NCI-H82 treated with DMSO at 0.1 percent for 48 hours (cell line): Measurements from ENCODE around the gene NUP153.
"Not testable (repeated sequence)": the region's sequence is repeated elsewhere in the genome, so short reads cannot be mapped to it uniquely, and the experiment has no call there.

Experiments
- DNase-seq: peaks from one replicate; lab custom pipeline; 2025; ENCODE audit not compliant: unreplicated experiment; lab: John Stamatoyannopoulos, UW

NUP153 gene

GRCh38 chr6:17714879-17715851 is 8.4 kb upstream of the NUP153 start:
- DNase-seq, result no peak

- no peak for DNase-seq
Measured at GRCh38 chr6:17714177-17714576, 7.5 kb upstream of the NUP153 start.

GRCh38 chr6:17712576-17712975 is 5.9 kb upstream of the NUP153 start:
- DNase-seq, result no peak

- no peak for DNase-seq
Measured at GRCh38 chr6:17710331-17710730, 3.6 kb upstream of the NUP153 start.

GRCh38 chr6:17709476-17709875 is 2.8 kb upstream of the NUP153 start:
- DNase-seq, result no peak

GRCh38 chr6:17708035-17708434 is 1.3 kb upstream of the NUP153 start:
- not testable (repeated sequence) for DNase-seq

- no peak for DNase-seq
Measured at GRCh38 chr6:17707371-17707651, 586 bp upstream of the NUP153 start.

GRCh38 chr6:17705778-17706579 is 746 bp downstream of the NUP153 start:
- no peak for DNase-seq

- DNase-seq, result no peak
Measured at GRCh38 chr6:17705428-17705777, 1.3 kb downstream of the NUP153 start.

GRCh38 chr6:17703256-17703694 is 3.5 kb downstream of the NUP153 start:
- DNase-seq, result no peak

- DNase-seq, result no peak
Measured at GRCh38 chr6:17700421-17701416, 6.0 kb downstream of the NUP153 start.

GRCh38 chr6:17691925-17692538 is 14.7 kb downstream of the NUP153 start:
- no peak for DNase-seq

GRCh38 chr6:17688481-17688880 is 18.2 kb downstream of the NUP153 start:
- no peak for DNase-seq

GRCh38 chr6:17687136-17687535 is 19.6 kb downstream of the NUP153 start:
- DNase-seq, result no peak

GRCh38 chr6:17684134-17684533 is 22.6 kb downstream of the NUP153 start:
- no peak for DNase-seq

GRCh38 chr6:17683428-17683827 is 23.3 kb downstream of the NUP153 start:
- DNase-seq, result no peak

- no peak for DNase-seq
Measured at GRCh38 chr6:17679726-17680125, 27.0 kb downstream of the NUP153 start.

GRCh38 chr6:17677602-17678001 is 29.1 kb downstream of the NUP153 start:
- DNase-seq, result no peak

GRCh38 chr6:17673543-17674254 is 33.0 kb downstream of the NUP153 start:
- DNase-seq, result no peak
